HEK293T (cell line): ENCODE data around the gene TTC7B.

Experiments used
- ARNT ChIP-seq: fragments of 450-650 bp; IDR thresholded peaks from 2 replicates; pipeline ENCODE4 v1.6.1; 2017; ENCODE audit warnings: mild to moderate bottlenecking
- BHLHE40 ChIP-seq: fragments of 450-650 bp; IDR thresholded peaks from 2 replicates; pipeline ENCODE4 v1.6.1; 2016; ENCODE audit warnings: mild to moderate bottlenecking, moderate library complexity, borderline replicate concordance
- CTBP1 ChIP-seq: fragments of 450-650 bp; IDR thresholded peaks from 2 replicates; pipeline ENCODE4 v1.6.1; 2016; ENCODE audit warnings: borderline replicate concordance
- ELF4 ChIP-seq: fragments of 450-650 bp; IDR thresholded peaks from 2 replicates; pipeline ENCODE4 v1.6.1; 2017; ENCODE audit warnings: antibody characterized with exemption
- FOXA1 ChIP-seq: fragments of 450-650 bp; IDR thresholded peaks from 2 replicates; pipeline ENCODE4 v1.6.1; 2016; ENCODE audit warnings: mild to moderate bottlenecking
- FOXK2 ChIP-seq: fragments of 450-650 bp; IDR thresholded peaks from 2 replicates; pipeline ENCODE4 v1.6.1; 2016; ENCODE audit warnings: mild to moderate bottlenecking
- FOXM1 ChIP-seq: fragments of 450-650 bp; IDR thresholded peaks from 2 replicates; pipeline ENCODE4 v1.6.1; 2017; ENCODE audit warnings: mild to moderate bottlenecking, borderline replicate concordance
- HDGF ChIP-seq: fragments of 450-650 bp; IDR thresholded peaks from 2 replicates; pipeline ENCODE4 v1.6.1; 2017; ENCODE audit warnings: antibody characterized with exemption, borderline replicate concordance
- L3MBTL2 ChIP-seq: fragments of 450-650 bp; conservative IDR thresholded peaks from 2 replicates; pipeline ENCODE4 v1.6.1; 2016; ENCODE audit warnings: mild to moderate bottlenecking
- LEF1 ChIP-seq: fragments of 450-650 bp; IDR thresholded peaks from 2 replicates; pipeline ENCODE4 v1.6.1; 2017; ENCODE audit warnings: mild to moderate bottlenecking, borderline replicate concordance
- NFRKB ChIP-seq: fragments of 450-650 bp; IDR thresholded peaks from 2 replicates; pipeline ENCODE4 v1.6.1; 2016; ENCODE audit warnings: mild to moderate bottlenecking, moderate library complexity
- SP1 ChIP-seq: fragments of 450-650 bp; IDR thresholded peaks from 2 replicates; pipeline ENCODE4 v1.6.1; 2017
- TARDBP ChIP-seq: fragments of 450-650 bp; IDR thresholded peaks from 2 replicates; pipeline ENCODE4 v1.6.1; 2016

- TF ChIP-seq ARNT (no peak), BHLHE40 (no peak), SP1 (no peak), HDGF (no peak), FOXA1 (no peak), FOXM1 (no peak), L3MBTL2 (no peak), TARDBP (no peak), FOXK2 (no peak), NFRKB (no peak), ELF4 (no peak), CTBP1 (no peak), LEF1 (no peak)
These were observed at the start of gene TTC7B for GRCh38 chr14:90815822-90816662.
